ENCODE results near the gene TCF7L1. TPM values are rescaled to one million over a fixed set of nuclear protein-coding genes. Genes with fewer than 3 reads are reported as not detected.

The TCF7L1 gene
- total and polyA plus RNA-seq, 2 of the 13 experiments (the other 11 are each of a cell fraction or from before 2014, with no cell fraction given), result 0.04 to 0.15 TPM

GRCh38 chr2:85327822-85328617 lies 194.8 kb downstream of the TCF7L1 start, which contains the start of gene TGOLN2 (continued):
- TF ChIP-seq THRA (CRISPR knock-in tag; IDR thresholded peaks at IDR 0.05; ENCODE audit: borderline replicate concordance) (peak; percentile 65), ZNF546 (CRISPR knock-in tag; conservative IDR thresholded peaks at IDR 0.05) (peak; percentile 92)

GRCh38 chr2:85329181-85329651 lies 196.0 kb downstream of the TCF7L1 start:
- POLR2A ChIA-PET, result interaction anchor here (0.8 to 6.2 kb wide), 3 partner anchors 22 to 1419 kb away, joined by 3 to 142 read pairs (median 26); partner anchors contain the start of genes ELMOD3 and RETSAT

More at GRCh38 chr2:85329181-85329651, 196.0 kb downstream of the TCF7L1 start:
- in situ Hi-C loops (cut with HindIII; ENCODE audit: extremely low pct_ligation_motif_present, low pct_unique_long_range_greater_than_20kb), result no loop called here
- FAIRE-seq (no peak), ATAC-seq (no peak), DNase-seq (ENCODE audit: low spot score) (no peak)
- Histone ChIP-seq H2AFZ (ENCODE audit: low read length) (no peak overlapping the region), H4K20me1 (ENCODE audit: insufficient read depth, low read length) (peaks cover 15% of the 10 kb centered on the region; the same call in 1 of the 2 replicates), H3K4me1 (ENCODE audit: insufficient read depth, low read length) (peaks cover 30% of the 10 kb centered on the region), H3K36me3 (replicated peaks in 1 of 2; ENCODE audit: control insufficient read depth in 1 of 2, insufficient read depth in 2 of 2, low read length in 2 of 2) (peaks cover 0 to 5% of the 10 kb centered on the region in 2 experiments; a peak in 1 of 5 replicates), H3K9ac (ENCODE audit: insufficient read depth, low read depth, low read length) (peak overlapping the region; percentile 96), H3K4me2 (ENCODE audit: low read depth, low read length) (peak overlapping the region; percentile 98; the same call in 1 of the 2 replicates), H3K27ac (ENCODE audit: extremely low read length, insufficient read depth, low read length) (no peak overlapping the region), H3K9me3 (ENCODE audit: low read length) (no peaks in the 10 kb centered on the region), H3K79me2 (ENCODE audit: insufficient read depth, low read length) (peaks cover 43% of the 10 kb centered on the region), H3K4me3 (replicated peaks in 1 of 3; ENCODE audit: insufficient read depth in 1 of 3, low read depth in 2 of 3, low read length in 3 of 3) (no peak overlapping the region; a peak in 1 of 6 replicates), H3K27me3 (ENCODE audit: control insufficient read depth in 1 of 2, insufficient read depth in 2 of 2, low read length in 2 of 2) (no peaks in the 10 kb centered on the region; a peak in 1 of 5 replicates)
- intact Hi-C loops (cut with micrococcal nuclease; ENCODE audit: unreplicated experiment), result loop anchor here (5.0 kb wide), 2 partner anchors 143 to 223 kb away; no protein-coding TSS in a partner anchor
- TF ChIP-seq NFE2L2 (IDR thresholded peaks at IDR 0.05; ENCODE audit: low read length), result 0 out of 2 replicates have a peak, but pooled peaks have one; percentile 16
- no peak for TF ChIP-seq SIN3B (IDR thresholded peaks at IDR 0.05; ENCODE audit: low read length)
- no TSS peak for BruUV-seq (replicated peaks)
- CTCF ChIA-PET (ENCODE audit: low intra/inter-chr PET ratio, low total read pairs), result no interaction called here

Measured in HepG2 (cell line).